ENCODE measurements around the gene CTDP1.

The CTDP1 gene

GRCh38 chr18:79801641-79802040, 122.0 kb downstream of the CTDP1 start:
- no peak overlapping the region for H3K4me3 ChIP-seq (ENCODE audit: low read depth, low read length)
- no peak for TF ChIP-seq CTCF (IDR thresholded peaks at IDR 0.05; ENCODE audit: low read depth, low read length)

GRCh38 chr18:79802298-79802697, 122.7 kb downstream of the CTDP1 start:
- no peak for TF ChIP-seq CTCF (IDR thresholded peaks at IDR 0.05; ENCODE audit: low read depth, low read length)

DNA sequence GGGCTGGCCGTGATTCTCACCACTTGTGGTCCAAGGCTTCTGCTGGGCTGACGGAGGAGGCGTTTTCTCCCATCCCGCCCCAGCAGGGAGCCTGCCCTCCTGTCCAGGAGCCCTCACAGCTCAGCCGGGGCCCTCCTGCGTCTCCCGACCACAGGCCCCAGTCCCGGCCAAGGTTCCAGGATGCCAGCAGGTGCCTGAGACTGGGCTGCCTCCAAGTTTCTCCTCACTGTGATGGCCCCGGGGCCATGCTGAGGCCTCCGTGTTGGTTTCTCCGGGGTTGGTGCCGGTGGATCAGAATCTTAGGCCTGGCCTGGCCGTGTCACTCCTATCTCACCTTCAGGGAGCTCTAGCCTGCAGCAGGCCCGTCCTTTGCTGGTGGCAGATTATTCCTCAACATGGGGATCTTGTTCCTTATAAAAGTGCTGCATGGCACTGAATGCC, 124.0 kb downstream of the CTDP1 start:
- no peak overlapping the region for H3K4me3 ChIP-seq (ENCODE audit: low read depth, low read length)
- no peak for TF ChIP-seq CTCF (IDR thresholded peaks at IDR 0.05; ENCODE audit: low read depth, low read length)

More at GRCh38 chr18:79802298-79802697, 122.7 kb downstream of the CTDP1 start:
- no peak overlapping the region for H3K4me3 ChIP-seq (ENCODE audit: low read depth, low read length)
